SW480 (cell line): Measurements from ENCODE around the gene FARP2.
"Not testable (repeated sequence)": the region's sequence is repeated elsewhere in the genome, so short reads cannot be mapped to it uniquely, and the experiment has no call there.

Source experiments
- DNase-seq: peaks from one replicate; pipeline ENCODE4 v3.0.0-alpha.2; 2016; ENCODE audit warnings: low spot score

FARP2 gene

DNA sequence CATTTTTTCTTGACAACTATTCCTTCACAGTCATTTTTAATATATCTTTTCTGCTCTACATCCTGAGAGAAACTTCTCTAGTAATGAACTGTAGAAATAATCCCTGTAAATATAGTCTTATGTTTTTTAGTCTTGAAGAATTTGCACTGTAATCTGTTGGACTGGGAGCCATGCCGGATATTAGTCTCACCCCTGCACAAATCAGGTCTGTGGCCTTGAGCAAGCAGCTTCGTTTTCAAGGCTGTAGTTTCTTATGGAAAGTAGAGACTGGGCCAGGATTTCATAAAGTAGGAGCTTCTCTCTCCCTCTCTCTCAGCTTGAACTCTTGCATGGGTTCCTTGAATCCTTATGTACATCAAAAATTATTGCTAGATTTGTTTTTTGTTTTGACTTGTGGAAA lies 8.7 kb downstream of the FARP2 start:
- DNase-seq: no peak

- DNase-seq: no peak
Observed at GRCh38 chr2:241366678-241367077, 10.6 kb downstream of the FARP2 start.

- no peak for DNase-seq
Observed at GRCh38 chr2:241368643-241369042, 12.6 kb downstream of the FARP2 start.

DNA sequence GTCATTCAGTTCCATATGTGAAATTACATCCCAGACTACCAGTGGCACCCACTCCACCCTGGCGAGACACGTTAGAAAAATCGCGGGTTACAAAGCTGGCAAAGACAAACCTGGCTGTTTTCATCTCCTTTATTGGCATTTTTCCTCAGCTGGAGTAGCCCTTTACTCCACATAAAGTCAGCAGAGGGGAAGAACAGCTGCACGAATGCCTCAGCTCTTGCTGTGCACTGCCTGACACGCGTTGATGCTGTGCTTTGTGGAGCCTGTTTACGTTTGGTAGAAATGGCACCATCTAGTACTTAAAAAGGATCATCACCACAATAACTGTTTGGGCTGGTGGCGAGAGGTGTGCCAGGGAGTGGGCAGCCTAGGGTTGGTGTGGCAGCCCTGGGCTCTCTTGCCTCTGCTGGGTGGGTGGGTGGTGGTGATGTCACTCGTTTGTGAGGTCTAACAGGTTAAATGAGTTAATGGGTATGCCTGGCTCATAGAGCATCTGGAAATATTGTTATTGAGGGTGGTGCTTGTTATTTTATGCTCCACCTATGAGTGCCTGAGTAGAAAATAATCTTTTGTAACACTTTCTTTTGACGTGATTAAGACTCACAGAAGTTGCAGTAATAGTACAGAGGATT lies 16.4 kb downstream of the FARP2 start:
- no peak for DNase-seq

GRCh38 chr2:241373446-241373845 lies 17.4 kb downstream of the FARP2 start:
- no peak for DNase-seq

DNA sequence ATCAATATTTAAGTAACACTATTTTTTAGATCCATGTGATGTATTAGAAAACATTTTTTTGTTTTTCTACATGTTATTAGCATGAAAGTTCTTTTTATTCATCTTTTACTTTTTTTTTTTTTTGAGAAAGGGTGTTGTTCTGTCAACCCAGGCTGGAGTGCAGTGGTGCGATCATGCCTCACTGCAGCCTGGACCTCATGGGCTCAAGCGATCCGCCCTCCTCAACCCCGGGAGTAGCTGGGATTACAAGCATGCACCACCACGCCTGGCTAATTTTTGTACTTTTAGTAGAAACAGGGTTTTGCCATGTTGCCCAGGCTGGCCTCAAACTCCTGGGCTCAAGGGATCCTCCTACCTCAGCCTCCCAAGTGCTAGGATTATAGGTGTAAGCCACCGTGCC lies 17.8 kb downstream of the FARP2 start:
- DNase-seq: not testable (repeated sequence)

GRCh38 chr2:241375300-241375699 lies 19.2 kb downstream of the FARP2 start:
- DNase-seq: no peak

DNA sequence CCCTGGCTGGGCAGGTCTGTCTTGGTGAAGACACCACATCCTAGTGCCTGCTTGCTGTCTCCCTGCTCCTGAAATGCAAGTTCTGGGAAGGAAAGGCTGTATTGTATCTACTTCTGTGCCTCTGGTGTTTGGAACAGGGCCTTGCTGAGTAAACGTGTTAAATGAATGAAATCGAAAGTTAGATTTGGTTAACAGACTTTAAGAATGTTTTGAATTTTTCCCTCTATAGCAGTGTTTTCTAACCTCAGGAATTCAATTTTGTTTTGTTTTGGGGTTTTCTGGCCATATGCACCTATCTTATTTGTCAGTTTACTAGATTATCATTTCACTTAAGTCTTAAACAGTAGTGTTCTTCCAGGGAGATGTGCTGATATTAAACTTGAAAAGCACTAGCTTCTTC lies 20.7 kb downstream of the FARP2 start:
- no peak for DNase-seq

- no peak for DNase-seq
Observed at GRCh38 chr2:241378816-241379215, 22.7 kb downstream of the FARP2 start.

GRCh38 chr2:241379481-241380480 lies 23.7 kb downstream of the FARP2 start:
- DNase-seq: no peak

- no peak for DNase-seq
Observed at GRCh38 chr2:241381872-241382271, 25.8 kb downstream of the FARP2 start.

GRCh38 chr2:241385450-241385849 lies 29.4 kb downstream of the FARP2 start:
- not testable (repeated sequence) for DNase-seq

DNA sequence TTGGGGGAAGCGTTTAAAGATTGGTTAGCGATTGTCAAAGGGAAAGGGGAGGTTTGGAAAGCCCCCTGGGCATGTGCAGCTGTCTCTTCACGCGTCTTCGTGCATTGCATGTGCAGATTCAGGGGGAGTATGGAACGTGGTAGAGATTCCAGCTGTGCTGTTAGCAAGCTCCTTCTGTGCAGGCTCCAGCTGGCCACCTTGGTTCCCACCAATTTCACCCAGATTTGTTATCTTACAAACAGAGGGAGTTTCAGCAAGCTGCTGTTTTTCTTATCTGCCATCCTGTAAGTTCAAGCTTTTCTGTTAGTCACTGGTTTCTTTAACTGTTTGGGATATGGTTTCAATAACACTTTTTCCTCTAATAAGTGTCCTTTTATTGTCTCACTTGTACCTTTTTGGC lies 30.4 kb downstream of the FARP2 start:
- DNase-seq: no peak

GRCh38 chr2:241389697-241390096 lies 33.6 kb downstream of the FARP2 start:
- DNase-seq: no peak

GRCh38 chr2:241390301-241391206 lies 34.5 kb downstream of the FARP2 start:
- no peak for DNase-seq

DNA sequence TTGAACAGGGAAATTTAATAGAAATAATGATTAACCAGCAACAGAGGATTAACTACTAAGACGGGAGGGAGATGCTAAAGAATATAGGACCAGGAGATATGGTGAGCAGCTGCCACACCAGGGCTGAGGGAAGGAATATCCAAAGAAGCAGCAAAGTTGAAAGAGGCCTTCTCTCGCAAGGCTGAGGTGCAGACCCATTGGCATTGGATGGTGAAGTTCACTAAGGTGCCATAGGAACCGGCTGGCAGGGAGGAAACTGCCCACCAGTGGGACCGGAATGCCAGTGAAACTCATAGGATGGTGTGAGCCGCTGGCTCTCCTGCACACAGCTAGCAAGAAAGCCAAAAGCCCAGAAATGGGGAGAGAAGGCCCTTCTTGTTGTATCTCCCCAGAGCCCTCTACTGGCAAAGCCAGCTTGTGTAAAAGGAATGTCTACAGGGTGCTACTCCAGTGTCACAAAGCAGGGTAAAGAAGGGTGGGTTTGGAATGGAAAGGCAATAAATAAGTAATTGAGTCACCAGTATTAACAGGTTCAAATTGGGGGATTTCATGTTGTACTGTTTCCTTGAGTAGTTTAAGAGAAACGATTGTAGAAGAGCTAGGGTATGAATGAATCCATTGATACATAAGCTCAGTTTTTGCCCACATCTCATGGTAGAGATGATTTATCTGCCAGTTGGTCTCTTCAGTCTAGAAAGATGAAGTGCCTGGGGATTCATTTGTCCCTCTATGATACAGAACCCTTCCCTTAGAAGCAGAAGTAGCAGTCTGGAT lies 36.0 kb downstream of the FARP2 start:
- DNase-seq: peak; percentile 11

DNA sequence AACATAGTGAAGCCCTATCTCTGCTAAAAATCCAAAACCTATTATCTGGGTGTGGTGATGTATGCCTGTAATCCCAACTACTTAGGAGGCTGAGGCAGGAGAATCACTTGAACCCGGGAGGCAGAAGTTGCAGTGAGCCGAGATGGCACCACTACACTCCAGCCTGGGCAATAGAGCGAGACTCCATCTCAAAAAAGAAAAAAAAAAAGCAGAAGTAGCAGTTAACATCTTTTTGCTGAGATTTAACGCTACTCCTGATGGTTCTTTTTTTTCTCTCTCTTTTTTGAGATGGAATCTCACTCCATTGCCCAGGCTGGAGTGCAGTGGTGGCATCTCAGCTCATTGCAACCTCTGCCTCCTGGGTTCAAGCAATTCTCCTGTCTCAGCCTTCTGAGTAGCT lies 36.7 kb downstream of the FARP2 start:
- DNase-seq: not testable (repeated sequence)

DNA sequence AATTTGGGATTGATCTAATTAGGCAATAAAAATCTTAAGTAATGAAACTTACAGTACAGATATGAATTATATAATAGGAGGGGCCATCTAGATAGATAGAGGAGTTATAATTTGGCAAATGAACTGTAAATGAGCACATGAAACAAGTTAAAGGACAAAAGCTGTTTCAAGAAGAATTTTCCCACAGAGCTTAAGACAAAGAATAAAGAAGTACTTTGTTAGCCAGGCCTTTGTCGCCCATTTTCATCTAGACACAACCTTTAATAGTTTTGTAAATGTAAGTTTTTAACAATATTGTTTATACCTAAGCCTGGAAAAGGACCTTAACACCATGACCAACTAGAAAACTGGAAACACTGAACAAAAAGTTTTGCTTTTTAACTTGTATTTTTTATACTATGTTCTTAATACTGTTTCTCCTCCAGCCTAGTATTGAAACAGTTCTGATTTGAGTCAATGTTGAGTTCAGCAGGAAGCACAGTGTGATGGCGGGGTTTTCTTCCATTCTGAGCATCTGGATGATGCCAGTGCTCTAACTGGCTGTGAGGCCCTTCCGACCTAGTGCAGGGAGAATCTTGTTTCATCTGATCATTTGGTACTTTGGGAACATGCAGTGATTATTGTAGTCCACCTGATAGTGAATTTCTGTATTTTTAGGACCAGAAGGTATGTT lies 37.6 kb downstream of the FARP2 start:
- no peak for DNase-seq

DNA sequence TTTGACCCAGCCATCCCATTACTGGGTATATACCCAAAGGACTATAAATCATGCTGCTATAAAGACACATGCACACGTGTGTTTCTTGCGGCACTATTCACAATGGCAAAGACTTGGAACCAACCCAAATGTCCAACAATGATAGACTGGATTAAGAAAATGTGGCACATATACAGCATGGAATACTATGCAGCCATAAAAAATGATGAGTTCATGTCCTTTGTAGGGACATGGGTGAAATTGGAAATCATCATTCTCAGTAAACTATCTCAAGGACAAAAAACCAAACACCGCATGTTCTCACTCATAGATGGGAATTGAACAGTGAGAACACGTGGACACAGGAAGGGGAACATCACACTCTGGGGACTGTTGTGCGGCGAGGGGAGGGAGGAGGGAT lies 40.7 kb downstream of the FARP2 start:
- not testable (repeated sequence) for DNase-seq

DNA sequence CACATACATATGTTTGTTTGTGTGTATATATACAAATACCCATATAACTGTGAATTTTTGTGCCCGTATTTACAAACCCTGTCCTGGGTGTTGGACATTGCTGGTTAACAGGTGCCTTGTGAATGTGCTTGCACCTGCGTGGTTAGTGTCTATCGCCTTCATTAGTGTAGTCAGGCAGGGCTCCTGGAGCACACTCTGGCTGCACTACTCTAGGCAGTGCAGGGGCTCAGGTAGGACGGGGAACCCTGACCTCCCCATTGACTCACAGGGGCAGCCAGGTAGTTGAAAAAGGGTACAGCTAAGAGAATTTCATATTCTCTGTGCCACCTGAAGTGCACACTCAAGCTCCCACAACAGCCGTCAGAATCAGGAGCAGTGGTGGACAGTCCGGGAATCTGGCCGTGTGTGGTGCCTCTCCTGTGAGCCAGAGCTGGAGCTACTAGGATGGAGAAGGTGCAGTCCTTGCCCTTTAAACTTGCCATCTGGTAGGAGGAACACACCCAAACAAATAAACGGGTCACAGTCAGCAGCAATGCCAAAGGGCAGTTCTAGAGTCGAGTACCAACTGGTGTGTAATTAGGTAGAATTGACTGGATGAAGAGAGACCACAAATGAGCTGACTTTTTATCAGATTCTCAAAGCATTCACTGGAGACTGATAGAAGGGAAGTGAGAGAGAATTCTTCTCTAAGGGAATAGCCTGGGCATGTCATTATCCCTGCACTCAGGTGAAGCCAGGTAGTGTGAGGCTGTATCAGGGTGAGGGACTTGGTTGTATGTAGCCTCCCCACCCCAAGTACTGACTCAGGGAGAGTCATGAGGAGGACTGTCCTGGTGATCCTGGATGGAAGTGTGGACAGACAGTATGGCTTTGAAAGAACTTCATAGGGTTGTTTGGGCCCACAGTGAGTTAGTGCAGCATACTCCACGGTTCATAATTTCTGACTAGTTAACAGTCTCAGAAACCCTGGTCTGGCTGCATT lies 44.1 kb downstream of the FARP2 start:
- DNase-seq: peak; percentile 3
